Right atrium auricular region (tissue), 2 donors: ENCODE measurements around the gene PCED1A. TPM values are rescaled to one million over a fixed set of nuclear protein-coding genes. Genes with fewer than 3 reads are reported as not detected.

Experiments used
- DNase-seq: peaks from one replicate; pipeline ENCODE4 v3.0.0-alpha.2; 2019; ENCODE audit warnings: low spot score
- H3K27ac ChIP-seq, 2 donors: fragments of 200-600 bp; sonication (generic); 1 replicate in 1 of 2; 2 replicates in 1 of 2; pipeline ENCODE4 v1.5.1; 2016 to 2019
- H3K27me3 ChIP-seq, 2 donors: fragments of 200-600 bp; sonication (generic); one replicate each; pipeline versions ENCODE4 v1.5.1 to v1.6.0; 2017 to 2019
- H3K36me3 ChIP-seq: fragments of 200-600 bp; sonication (generic); one replicate; pipeline ENCODE4 v1.5.1; 2016
- H3K4me1 ChIP-seq, 2 donors: fragments of 200-600 bp; sonication (generic); one replicate each; pipeline versions ENCODE4 v1.5.1 to v1.6.0; 2017 to 2019
- H3K4me3 ChIP-seq, 2 donors: fragments of 200-600 bp; sonication (generic); 1 replicate in 1 of 2; 2 replicates in 1 of 2; pipeline ENCODE4 v1.5.1; 2017 to 2019; ENCODE audit warnings: mild to moderate bottlenecking in 1 of 2, moderate library complexity in 1 of 2
- H3K9me3 ChIP-seq, 2 donors: fragments of 200-600 bp; sonication (generic); one replicate each; pipeline ENCODE4 v1.5.1; 2019
- CTCF ChIP-seq, 2 donors: fragments of 200-600 bp; sonication (generic); IDR thresholded peaks; one replicate each; pipeline ENCODE4 v1.5.1; 2019; ENCODE audit warnings: antibody characterized with exemption in 2 of 2
- total RNA-seq, 2 donors: library from RNA; depleted of rRNA; stranded (reverse); fragments of >200 nt; gene quantifications; one replicate each; pipeline ENCODE4 v1.1.0, GENCODE V29; 2016

The PCED1A gene
- total RNA-seq, result 10 to 100 TPM in 1 of 2 donors, 1 to 10 TPM in 1; 8.3 to 10.0 TPM

- DNase-seq, result peak; percentile 85
- Histone ChIP-seq H3K27ac (peak within 1 kb of the TSS; percentile 89 to 92), H3K36me3 (no peaks in the 10 kb centered on the region), H3K27me3 (no peaks in the 10 kb centered on the region), H3K9me3 (no peaks in the 10 kb centered on the region), H3K4me3 (peak within 1 kb of the TSS; percentile 95 to 98), H3K4me1 (peaks cover 0 to 21% of the 10 kb centered on the region in 2 donors)
- no peak for TF ChIP-seq CTCF (IDR thresholded peaks at IDR 0.05)
Observed at GRCh38 chr20:2840138-2840966, at the start of gene PCED1A, which contains the start of gene VPS16. Gene PCED1A, minus strand, starts transcription at chr20:2840655. Its CDS starts 743 bp downstream, at chr20:2839912. Gene VPS16, plus strand, starts transcription at chr20:2840745. Its CDS starts 30 bp downstream, at chr20:2840775.

DNA sequence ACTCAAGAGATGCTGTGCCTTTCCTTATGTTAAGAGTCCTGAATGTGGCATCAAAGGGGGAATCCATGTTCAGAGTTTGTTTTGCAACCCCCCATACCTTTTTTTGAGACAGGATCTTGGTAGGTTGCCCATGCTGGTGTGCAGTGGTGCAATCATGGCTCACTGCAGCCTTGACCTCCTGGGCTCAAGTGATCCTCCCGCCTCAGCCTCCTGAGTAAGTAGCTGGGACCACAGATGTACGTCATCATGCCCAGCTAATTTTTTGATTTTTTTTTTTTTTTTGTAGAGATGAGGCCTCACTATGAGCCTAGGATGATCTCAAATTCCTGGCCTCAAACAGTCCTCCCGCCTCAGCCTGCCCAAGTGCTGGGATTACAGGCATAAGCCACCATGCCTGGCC is 49.3 kb upstream of the PCED1A start:
- DNase-seq, result no peak

GRCh38 chr20:2889209-2889608 is 48.8 kb upstream of the PCED1A start:
- H3K9me3 ChIP-seq, result no peaks in the 10 kb centered on the region
- TF ChIP-seq CTCF (IDR thresholded peaks at IDR 0.05), result no peak
- peaks cover 0 to 22% of the 10 kb centered on the region in 2 donors for H3K4me1 ChIP-seq
- no peaks in the 10 kb centered on the region for H3K36me3 ChIP-seq
- no peak overlapping the region for H3K27ac ChIP-seq
- no peak overlapping the region for H3K4me3 ChIP-seq
- DNase-seq, result no peak
- no peaks in the 10 kb centered on the region for H3K27me3 ChIP-seq

More for the DNA sequence above, 49.3 kb upstream of the PCED1A start:
- Histone ChIP-seq H3K4me1 (peaks cover 0 to 22% of the 10 kb centered on the region in 2 donors), H3K36me3 (no peaks in the 10 kb centered on the region), H3K4me3 (no peak overlapping the region), H3K27ac (no peak overlapping the region), H3K9me3 (no peaks in the 10 kb centered on the region), H3K27me3 (no peaks in the 10 kb centered on the region)
- TF ChIP-seq CTCF (IDR thresholded peaks at IDR 0.05), result no peak

- TF ChIP-seq CTCF (IDR thresholded peaks at IDR 0.05), result no peak
- Histone ChIP-seq H3K4me3 (no peak overlapping the region), H3K27me3 (no peaks in the 10 kb centered on the region), H3K9me3 (no peaks in the 10 kb centered on the region), H3K36me3 (no peaks in the 10 kb centered on the region), H3K27ac (no peak overlapping the region), H3K4me1 (peaks cover 0 to 19% of the 10 kb centered on the region in 2 donors)
- DNase-seq, result no peak
Observed at GRCh38 chr20:2888224-2888955, 47.9 kb upstream of the PCED1A start.

GRCh38 chr20:2887715-2888114 is 47.3 kb upstream of the PCED1A start:
- DNase-seq, result no peak
- no peaks in the 10 kb centered on the region for H3K27me3 ChIP-seq
- no peaks in the 10 kb centered on the region for H3K9me3 ChIP-seq
- H3K4me3 ChIP-seq, result no peak overlapping the region
- H3K4me1 ChIP-seq, result peaks cover 0 to 16% of the 10 kb centered on the region in 2 donors
- TF ChIP-seq CTCF (IDR thresholded peaks at IDR 0.05), result no peak
- H3K36me3 ChIP-seq, result no peaks in the 10 kb centered on the region
- no peak overlapping the region for H3K27ac ChIP-seq
